ENCODE data around the gene KLK10. TPM values are rescaled to one million over a fixed set of nuclear protein-coding genes. Genes with fewer than 3 reads are reported as not detected.

KLK10 gene, protein sequence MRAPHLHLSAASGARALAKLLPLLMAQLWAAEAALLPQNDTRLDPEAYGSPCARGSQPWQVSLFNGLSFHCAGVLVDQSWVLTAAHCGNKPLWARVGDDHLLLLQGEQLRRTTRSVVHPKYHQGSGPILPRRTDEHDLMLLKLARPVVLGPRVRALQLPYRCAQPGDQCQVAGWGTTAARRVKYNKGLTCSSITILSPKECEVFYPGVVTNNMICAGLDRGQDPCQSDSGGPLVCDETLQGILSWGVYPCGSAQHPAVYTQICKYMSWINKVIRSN
- not detected in 2 replicates for total RNA-seq (2014; rRNA removed; shearing (Covaris generic))

DNA sequence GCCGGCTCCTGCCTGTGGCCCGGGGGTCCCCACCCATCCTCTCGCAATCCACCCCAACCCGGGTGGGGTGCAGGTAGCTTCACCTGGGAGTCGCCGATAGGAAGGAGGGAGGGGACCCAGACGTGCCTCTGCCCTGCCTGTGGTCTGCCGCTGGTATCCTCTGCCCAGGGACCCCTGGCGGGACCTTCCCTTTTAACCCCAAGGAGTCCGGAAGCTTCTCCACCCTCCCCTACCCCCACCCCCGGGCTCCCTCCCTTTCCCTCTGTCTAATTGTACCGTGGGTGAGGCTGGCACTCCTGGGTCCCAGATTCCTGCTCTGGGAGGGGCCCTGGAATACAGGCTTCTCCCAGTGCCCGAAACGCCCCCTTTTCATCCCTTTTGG is at the start of gene KLK10:
TSS of gene KLK10 (minus strand) at position 166 of the 382 bp plus-strand sequence. CDS start 579 bp downstream, outside the sequence.

DNA sequence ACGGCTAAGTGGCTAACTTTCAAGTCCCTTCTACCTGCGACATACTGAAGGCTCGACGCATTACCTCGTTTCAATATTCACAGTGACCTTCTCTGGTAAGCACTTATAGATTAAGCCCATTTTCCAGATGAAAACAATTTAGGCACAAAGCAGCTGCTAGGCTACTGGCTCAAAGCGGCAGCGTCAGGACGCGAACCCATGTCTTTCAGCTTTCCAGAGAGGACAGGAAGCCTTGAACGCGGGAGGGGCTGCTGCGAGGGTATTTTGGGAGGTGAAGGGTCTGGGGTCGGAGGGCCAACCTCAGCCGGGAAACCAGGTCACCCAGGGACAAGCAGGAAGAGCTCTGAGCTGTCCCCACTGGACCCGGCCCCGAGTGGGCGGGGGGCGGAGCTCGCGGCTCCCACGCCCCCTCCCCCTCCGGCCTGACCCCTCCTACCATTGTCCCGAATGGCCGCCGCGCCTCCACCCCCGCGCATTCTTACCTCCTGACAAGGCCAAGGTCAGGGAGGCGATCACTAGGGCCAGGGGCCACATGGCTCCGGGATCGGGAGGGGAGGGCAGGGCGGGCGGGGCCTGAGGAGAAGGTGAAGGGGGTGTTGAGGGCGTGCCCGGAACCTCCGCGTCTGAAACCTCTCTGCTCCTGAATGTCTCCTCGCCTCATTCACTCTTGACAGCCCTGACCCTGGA is 45.2 kb upstream of the KLK10 start, which contains the start of gene KLK13:
TSS of gene KLK13 (minus strand) at position 559 of the 687 bp plus-strand sequence. CDS start at position 534, 25 bp downstream.

DNA sequence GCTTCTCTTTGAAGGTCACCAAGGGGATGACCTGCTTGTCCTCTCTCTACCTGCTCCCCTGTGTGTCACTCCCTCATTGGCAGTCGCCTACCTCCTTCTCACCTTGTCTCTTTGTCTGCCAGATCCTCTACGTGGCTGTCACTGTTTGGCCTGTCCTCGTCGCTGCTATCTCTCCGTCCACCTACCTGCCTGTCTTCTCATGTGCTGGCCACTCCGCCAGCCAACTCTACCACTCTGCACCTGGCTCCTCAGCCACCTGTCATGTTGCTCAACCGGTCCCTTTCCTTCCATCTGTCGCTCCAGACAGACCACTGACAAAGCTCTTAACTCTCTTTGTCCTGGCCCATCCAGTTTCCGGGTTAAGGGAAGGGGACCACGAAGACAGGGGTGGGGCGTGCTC is 15.2 kb upstream of the KLK10 start, which contains the start of gene KLK12:
TSS of gene KLK12 (minus strand) at position 299 of the 400 bp plus-strand sequence. CDS start 381 bp downstream, outside the sequence.

DNA sequence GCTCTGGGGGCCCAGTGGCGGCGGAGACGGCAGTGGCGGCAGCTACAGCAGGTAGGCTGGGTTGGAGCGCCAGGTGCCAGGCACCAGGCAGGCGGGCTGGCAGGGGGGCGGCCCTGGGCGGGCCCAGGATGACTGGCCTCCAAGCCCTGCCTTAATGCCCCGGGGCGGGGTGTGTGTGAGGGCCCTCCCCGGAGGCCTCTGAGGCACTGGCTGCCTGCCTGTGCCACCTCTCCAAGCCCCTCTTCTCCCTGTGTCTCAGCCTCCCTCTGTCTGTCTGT is 7.0 kb upstream of the KLK10 start, which contains the start of gene KLK11:
TSS of gene KLK11 (minus strand) at position 63 of the 278 bp plus-strand sequence. CDS start 985 bp downstream, outside the sequence.

DNA sequence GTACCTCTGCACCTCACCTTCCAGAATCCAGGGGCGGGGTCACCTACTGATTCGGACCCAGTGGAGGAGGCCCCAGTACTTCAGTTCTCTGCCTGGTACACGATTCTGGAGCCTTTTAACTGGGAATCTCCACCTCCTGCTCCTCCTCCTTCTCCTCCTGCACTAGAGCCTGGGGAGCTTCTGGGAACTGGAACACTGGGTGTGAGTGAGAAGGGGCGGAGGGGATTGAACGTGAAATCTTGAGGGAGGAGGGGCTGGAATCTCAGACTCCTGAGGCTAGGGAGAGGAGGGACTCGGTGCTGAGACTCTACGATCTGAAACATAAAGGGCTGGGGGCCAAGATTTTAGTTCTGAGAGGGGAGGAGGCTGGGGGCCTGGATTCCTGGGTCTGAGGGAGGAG is 18.0 kb downstream of the KLK10 start, which contains the start of gene KLK8:
TSS of gene KLK8 (minus strand) at position 90 of the 400 bp plus-strand sequence. CDS start 437 bp downstream, outside the sequence.

DNA sequence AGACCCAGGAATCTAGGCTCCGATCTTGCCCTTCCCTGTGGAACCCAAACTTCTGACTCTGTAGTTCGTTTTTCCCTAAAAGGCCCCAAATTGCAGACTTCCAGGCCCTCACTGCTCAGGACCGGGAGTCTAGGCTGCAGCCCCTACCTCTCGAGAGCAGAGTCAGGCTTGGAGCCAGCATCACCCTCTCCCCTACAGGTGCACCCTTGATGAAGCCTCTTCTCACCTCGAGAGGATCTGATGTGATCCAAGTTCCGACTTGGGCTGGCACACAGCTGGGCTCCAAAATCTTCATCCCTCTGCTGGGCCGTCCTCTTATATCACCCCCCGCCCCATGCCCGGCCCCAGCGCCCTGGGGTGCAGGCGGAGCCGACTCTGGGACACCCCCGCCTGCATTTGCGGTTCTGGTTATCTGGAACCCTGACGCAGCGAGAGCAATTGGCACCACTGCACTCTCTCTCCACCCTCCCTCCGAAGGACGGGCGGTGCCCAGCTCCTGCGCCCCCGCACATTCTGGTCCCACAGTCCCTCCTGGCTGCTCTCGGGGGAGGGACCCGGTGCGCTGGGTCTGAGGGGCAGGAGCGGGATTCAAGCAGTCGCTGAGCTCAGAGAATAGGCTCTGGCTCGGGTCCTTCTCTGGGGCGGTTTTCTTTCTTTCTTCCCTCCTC is 35.8 kb downstream of the KLK10 start, which contains the start of gene KLK7:
TSS of gene KLK7 (minus strand) at position 293 of the 668 bp plus-strand sequence. CDS start 1,518 bp downstream, outside the sequence.

DNA sequence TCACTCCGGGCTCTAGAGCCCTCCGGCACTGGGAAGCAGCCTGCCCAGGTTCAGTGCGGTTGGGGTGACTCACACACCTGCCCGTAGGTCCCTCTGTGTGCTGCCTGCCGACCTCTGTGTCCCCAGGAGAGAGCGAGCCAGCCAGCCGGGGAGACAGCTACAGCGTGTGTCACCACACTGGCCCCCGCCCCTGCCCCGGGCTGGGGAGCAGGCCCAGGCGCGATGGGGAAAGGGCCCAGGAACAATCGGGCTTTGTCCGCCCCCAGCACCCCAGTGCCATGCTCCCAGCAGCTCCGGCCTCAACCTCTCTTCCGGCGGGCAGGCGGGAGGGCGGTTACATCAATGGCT is 50.1 kb downstream of the KLK10 start, which contains the start of gene KLK6:
TSS of gene KLK6 (minus strand) at position 179 of the 348 bp plus-strand sequence. CDS start 1,487 bp downstream, outside the sequence.

Other genes starting within 250 kb of the KLK10 start
- gene GPR32, start 249.2 kb downstream of the KLK10 start, total RNA-seq (2014; rRNA removed; shearing (Covaris generic)) = not detected in 2 replicates
- not detected in 2 replicates for gene ACP4, start 229.3 kb downstream of the KLK10 start, total RNA-seq (2014; rRNA removed; shearing (Covaris generic))
- not detected in 2 replicates for gene KLK1, start 195.9 kb downstream of the KLK10 start, total RNA-seq (2014; rRNA removed; shearing (Covaris generic))
- gene KLK15, start 186.1 kb downstream of the KLK10 start, total RNA-seq (2014; rRNA removed; shearing (Covaris generic)) = not detected in 2 replicates
- not detected in 2 replicates for gene KLK3, start 164.8 kb downstream of the KLK10 start, total RNA-seq (2014; rRNA removed; shearing (Covaris generic))
- 0.50 and 1.5 TPM in 2 replicates for gene KLK2, start 146.3 kb downstream of the KLK10 start, total RNA-seq (2014; rRNA removed; shearing (Covaris generic))
- gene KLK4, start 108.3 kb downstream of the KLK10 start, total RNA-seq (2014; rRNA removed; shearing (Covaris generic)) = not detected in 2 replicates
- not detected in 2 replicates for gene KLK5, start 66.7 kb downstream of the KLK10 start, total RNA-seq (2014; rRNA removed; shearing (Covaris generic))
- gene KLK6, start 50.1 kb downstream of the KLK10 start, total RNA-seq (2014; rRNA removed; shearing (Covaris generic)) = 0.94 and 1.6 TPM in 2 replicates
- gene KLK7, start 35.8 kb downstream of the KLK10 start, total RNA-seq (2014; rRNA removed; shearing (Covaris generic)) = not detected in 2 replicates
- gene KLK8, start 18.1 kb downstream of the KLK10 start, total RNA-seq (2014; rRNA removed; shearing (Covaris generic)) = not detected in 2 replicates
- not detected in 2 replicates for gene KLK11, start 6.9 kb upstream of the KLK10 start, total RNA-seq (2014; rRNA removed; shearing (Covaris generic))
- not detected in 2 replicates for gene KLK12, start 15.3 kb upstream of the KLK10 start, total RNA-seq (2014; rRNA removed; shearing (Covaris generic))
- not detected in 2 replicates for gene KLK13, start 45.4 kb upstream of the KLK10 start, total RNA-seq (2014; rRNA removed; shearing (Covaris generic))
- gene KLK14, start 63.2 kb upstream of the KLK10 start, total RNA-seq (2014; rRNA removed; shearing (Covaris generic)) = 0.85 TPM in 1 of 2 replicates, not detected in the other
- 19.1 and 20.6 TPM in 2 replicates for gene CTU1, start 88.7 kb upstream of the KLK10 start, total RNA-seq (2014; rRNA removed; shearing (Covaris generic))
- gene SIGLEC9, start 105.2 kb upstream of the KLK10 start, total RNA-seq (2014; rRNA removed; shearing (Covaris generic)) = 0.08 TPM in 1 of 2 replicates, not detected in the other
- gene SIGLEC7, start 122.6 kb upstream of the KLK10 start, total RNA-seq (2014; rRNA removed; shearing (Covaris generic)) = not detected in 2 replicates
- gene CD33, start 205.4 kb upstream of the KLK10 start, total RNA-seq (2014; rRNA removed; shearing (Covaris generic)) = 3.1 and 4.5 TPM in 2 replicates
- 0.32 TPM in 1 of 2 replicates, not detected in the other for gene SIGLECL1, start 231.4 kb upstream of the KLK10 start, total RNA-seq (2014; rRNA removed; shearing (Covaris generic))

Data from A375 (cell line).